ENCODE measurements around the gene EFCAB6. TPM values are rescaled to one million over a fixed set of nuclear protein-coding genes. Genes with fewer than 3 reads are reported as not detected.

Gene EFCAB6
- total RNA-seq, result 0.65 and 1.3 TPM in 2 replicates

DNA sequence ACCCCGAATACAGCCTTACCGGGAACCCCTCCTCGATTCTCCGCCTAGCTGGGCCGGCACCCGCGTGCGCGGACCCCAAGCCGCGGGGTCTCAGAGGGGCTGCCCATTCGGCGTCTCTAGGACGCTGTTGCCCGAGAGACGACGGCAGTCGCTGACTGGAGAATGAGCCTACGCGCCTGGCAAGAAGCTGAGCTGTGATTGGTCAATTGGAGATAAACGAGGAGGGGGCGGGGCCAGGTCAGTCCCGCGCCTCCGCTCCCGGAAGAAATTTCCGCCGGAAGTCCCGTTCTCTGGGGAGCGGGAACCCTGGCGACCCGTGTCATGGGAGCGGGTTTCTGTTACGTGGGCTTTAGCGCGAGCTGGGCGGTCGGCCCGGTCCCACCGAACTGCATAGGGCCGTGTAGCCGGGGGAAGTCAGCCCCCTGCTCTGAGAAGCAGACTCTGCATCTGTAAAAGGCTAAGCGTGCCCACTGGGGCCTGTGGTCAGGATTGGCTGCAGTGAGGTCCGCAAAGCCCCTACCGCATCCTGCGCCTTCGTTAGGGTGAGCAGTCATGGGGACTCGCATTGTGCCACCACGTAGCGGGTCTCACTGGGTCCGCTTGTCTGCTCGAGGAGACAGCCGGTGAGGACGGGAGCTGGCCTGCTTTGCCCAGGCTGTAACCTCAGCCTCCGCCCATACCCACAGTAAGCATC is at the start of gene EFCAB6:
EFCAB6 (minus strand) TSS at position 157 of the 694 bp plus-strand sequence. CDS start 29,987 bp downstream, outside the sequence.

Other genes starting within 250 kb of the EFCAB6 start
- gene SULT4A1, start 50.2 kb upstream of the EFCAB6 start, total RNA-seq, result 0.65 and 1.3 TPM in 2 replicates
- gene PNPLA5, start 79.7 kb upstream of the EFCAB6 start, total RNA-seq, result not detected in 2 replicates
- gene PNPLA3, start 111.5 kb upstream of the EFCAB6 start, total RNA-seq, result 0.18 and 1.5 TPM in 2 replicates
- 42.8 and 42.9 TPM in 2 replicates for gene SAMM50, start 143.1 kb upstream of the EFCAB6 start, total RNA-seq
- 77.0 and 80.2 TPM in 2 replicates for gene PARVB, start 212.0 kb upstream of the EFCAB6 start, total RNA-seq

Data from cardiac atrium fibroblast (primary cell).